K562 (cell line): ENCODE data around the gene SPINK8.

Source experiments
- CTCF ChIP-seq, 3 experiments: IDR thresholded peaks in 2 of 3; conservative IDR thresholded peaks in 1 of 3; 2 replicates each; pipeline ENCODE4 v1.5.1; 2011 to 2012; ENCODE audit warnings: low read length in 3 of 3, mild to moderate bottlenecking in 3 of 3, control low read depth in 2 of 3, improper control_type of control experiment in 1 of 3, inconsistent platforms in 1 of 3, low read depth in 1 of 3, mixed read lengths in 1 of 3, moderate library complexity in 1 of 3; ENCODE audit not compliant: insufficient read depth in 2 of 3
- DPF2 ChIP-seq: fragments of 450-650 bp; IDR thresholded peaks from 2 replicates; pipeline ENCODE4 v1.6.1; 2016
- HMGXB4 ChIP-seq: sonication (generic); formaldehyde crosslinking; IDR thresholded peaks from 2 replicates; pipeline ENCODE4 v1.8.1; 2023; ENCODE audit warnings: mild to moderate bottlenecking, missing genetic modification reagents
- KDM1A ChIP-seq, 2 experiments: fragments of 450-650 bp; IDR thresholded peaks; 2 replicates each; pipeline ENCODE4 v1.6.1; 2016; ENCODE audit warnings: mild to moderate bottlenecking in 2 of 2
- POLR2A ChIP-seq: fragments of 450-650 bp; conservative IDR thresholded peaks from 2 replicates; pipeline ENCODE4 v1.6.1; 2016
- SRSF3 ChIP-seq: fragments of 200-400 bp; formaldehyde crosslinking; IDR thresholded peaks from 2 replicates; pipeline ENCODE4 v1.6.1; 2016; ENCODE audit warnings: mild to moderate bottlenecking, low read length, moderate library complexity; ENCODE audit not compliant: insufficient read depth
- ZBTB12 ChIP-seq: fragments of 250-450 bp; sonication (Bioruptor Pico); IDR thresholded peaks from 2 replicates; pipeline ENCODE4 v1.4.0; 2020
- ZBTB5 ChIP-seq: fragments of 450-650 bp; IDR thresholded peaks from 2 replicates; pipeline ENCODE4 v1.6.1; 2017; ENCODE audit warnings: antibody characterized with exemption
- ZNF121 ChIP-seq: sonication (generic); formaldehyde crosslinking; conservative IDR thresholded peaks from 2 replicates; pipeline ENCODE4 v1.8.0; 2022; ENCODE audit warnings: missing genetic modification reagents
- ZNF398 ChIP-seq: fragments of 250-450 bp; sonication (Bioruptor Pico); IDR thresholded peaks from 2 replicates; pipeline ENCODE4 v1.8.0; 2021; ENCODE audit warnings: moderate library complexity, mild to moderate bottlenecking, inconsistent platforms

- TF ChIP-seq DPF2 (no peak), CTCF (IDR thresholded peaks at IDR 0.05 in 2 of 3, conservative IDR thresholded peaks at IDR 0.05 in 1 of 3; ENCODE audit: insufficient read depth in 2 of 3, low read depth in 1 of 3, low read length in 3 of 3) (no peak), POLR2A (no peak), ZBTB5 (no peak), ZNF121 (CRISPR knock-in tag) (no peak), SRSF3 (no peak), ZNF398 (CRISPR knock-in tag) (no peak), HMGXB4 (CRISPR knock-in tag) (no peak), KDM1A (IDR thresholded peaks at IDR 0.05) (no peak), ZBTB12 (no peak)
Observed at GRCh38 chr3:48370333-48370713, 36.9 kb upstream of the SPINK8 start.
